CMK (cell line): Measurements from ENCODE around the gene FAHD2A.
"Not testable (repeated sequence)": the region's sequence is repeated elsewhere in the genome, so short reads cannot be mapped to it uniquely, and the experiment has no call there.

Experiments used
- DNase-seq: peaks from one replicate; pipeline ENCODE4 v3.0.0-alpha.2; 2010; ENCODE audit warnings: low read depth

Gene FAHD2A

GRCh38 chr2:95402370-95403203, at the start of gene FAHD2A:
TSS of gene FAHD2A (plus strand) at chr2:95402708. CDS start at chr2:95405559, 2,851 bp downstream.
- peak; percentile 75 for DNase-seq

GRCh38 chr2:95353055-95353575, 49.4 kb upstream of the FAHD2A start:
- DNase-seq = no peak

- DNase-seq = no peak
These were observed 48.7 kb upstream of the FAHD2A start for GRCh38 chr2:95353613-95354468.

- DNase-seq = no peak
These were observed 48.0 kb upstream of the FAHD2A start for GRCh38 chr2:95354469-95354901.

- DNase-seq = no peak
These were observed 47.6 kb upstream of the FAHD2A start for GRCh38 chr2:95354925-95355324.

GRCh38 chr2:95355486-95355885, 47.0 kb upstream of the FAHD2A start:
- not testable (repeated sequence) for DNase-seq

- no peak for DNase-seq
These were observed 45.4 kb upstream of the FAHD2A start for GRCh38 chr2:95356821-95357700.

GRCh38 chr2:95357717-95358280, 44.7 kb upstream of the FAHD2A start:
- no peak for DNase-seq

GRCh38 chr2:95359031-95359430, 43.5 kb upstream of the FAHD2A start:
- no peak for DNase-seq

- DNase-seq = no peak
These were observed 43.0 kb upstream of the FAHD2A start for GRCh38 chr2:95359501-95359930.

- DNase-seq = no peak
These were observed 41.1 kb upstream of the FAHD2A start for GRCh38 chr2:95361216-95361980.

GRCh38 chr2:95362486-95362885, 40.0 kb upstream of the FAHD2A start:
- no peak for DNase-seq

GRCh38 chr2:95366514-95366913, 36.0 kb upstream of the FAHD2A start:
- DNase-seq = no peak

GRCh38 chr2:95372216-95372829, 30.2 kb upstream of the FAHD2A start:
- DNase-seq = no peak

GRCh38 chr2:95372845-95373244, 29.7 kb upstream of the FAHD2A start:
- no peak for DNase-seq

- no peak for DNase-seq
These were observed 28.5 kb upstream of the FAHD2A start for GRCh38 chr2:95374029-95374428.

- DNase-seq = no peak
These were observed 28.0 kb upstream of the FAHD2A start for GRCh38 chr2:95374451-95374920.

- DNase-seq = no peak
These were observed 27.5 kb upstream of the FAHD2A start for GRCh38 chr2:95374921-95375471.

- no peak for DNase-seq
These were observed 26.9 kb upstream of the FAHD2A start for GRCh38 chr2:95375532-95376150.
